Stimulated activated CD8-positive, alpha-beta memory T cell treated with anti-CD3 and anti-CD28 coated beads, Interleukin-7, amount 100 ng/mL, for 1 hour (primary cell): ENCODE data around the gene TRABD.
A peak's percentile ranks its signal among the peaks of the same experiment; 100 is the strongest.
"Not testable (repeated sequence)": the region's sequence is repeated elsewhere in the genome, so short reads cannot be mapped to it uniquely, and the experiment has no call there.

ENCODE experiments used
- DNase-seq, 2 donors: peaks; one replicate each; pipeline ENCODE4 v3.0.0-alpha.2; 2020; ENCODE audit warnings: low read depth in 2 of 2

The TRABD gene

GRCh38 chr22:50201191-50202129, 15.7 kb downstream of the TRABD start:
- no peak for DNase-seq

GRCh38 chr22:50202130-50202666, 16.5 kb downstream of the TRABD start:
- DNase-seq, result no peak

GRCh38 chr22:50203288-50203687, 17.6 kb downstream of the TRABD start:
- DNase-seq, result no peak

DNA sequence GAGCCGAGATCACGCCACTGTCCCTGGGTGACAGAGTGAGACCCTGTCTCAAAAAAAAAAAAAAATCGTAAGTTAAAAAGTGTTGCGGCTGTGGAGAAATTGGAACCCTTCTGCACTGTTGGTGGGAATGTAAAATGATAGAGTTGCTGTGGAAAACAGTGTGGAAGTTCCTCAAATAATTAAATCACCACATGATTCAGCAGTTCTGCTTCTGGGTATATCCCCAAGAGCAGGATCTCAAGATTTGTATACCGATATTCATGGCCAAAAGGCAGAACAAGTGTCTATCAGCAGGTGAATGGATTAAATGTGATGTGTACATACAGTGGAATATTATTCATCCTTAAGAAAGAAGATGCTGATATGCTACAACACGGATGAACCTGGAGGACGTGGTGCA, 18.9 kb downstream of the TRABD start:
- DNase-seq, result no peak

DNA sequence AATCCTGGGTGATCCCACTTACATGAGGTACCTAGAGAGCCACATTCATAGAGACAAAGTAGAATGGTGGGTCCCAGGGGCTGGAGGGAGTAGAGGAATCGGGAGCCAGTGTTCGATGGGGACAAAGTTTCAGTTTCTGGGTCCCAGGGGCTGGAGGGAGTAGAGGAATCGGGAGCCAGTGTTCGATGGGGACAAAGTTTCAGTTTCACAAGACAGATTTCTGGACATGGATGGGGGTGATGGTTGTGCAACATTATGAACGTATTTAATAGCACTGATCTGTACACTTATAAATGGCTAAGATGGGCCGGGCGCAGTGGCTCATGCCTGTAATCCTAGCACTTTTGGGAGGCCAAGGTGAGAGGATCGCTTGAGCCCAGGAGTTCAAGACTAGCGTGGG, 19.3 kb downstream of the TRABD start:
- DNase-seq, result not testable (repeated sequence)

GRCh38 chr22:50205781-50206569, 20.3 kb downstream of the TRABD start:
- DNase-seq, result no peak

DNA sequence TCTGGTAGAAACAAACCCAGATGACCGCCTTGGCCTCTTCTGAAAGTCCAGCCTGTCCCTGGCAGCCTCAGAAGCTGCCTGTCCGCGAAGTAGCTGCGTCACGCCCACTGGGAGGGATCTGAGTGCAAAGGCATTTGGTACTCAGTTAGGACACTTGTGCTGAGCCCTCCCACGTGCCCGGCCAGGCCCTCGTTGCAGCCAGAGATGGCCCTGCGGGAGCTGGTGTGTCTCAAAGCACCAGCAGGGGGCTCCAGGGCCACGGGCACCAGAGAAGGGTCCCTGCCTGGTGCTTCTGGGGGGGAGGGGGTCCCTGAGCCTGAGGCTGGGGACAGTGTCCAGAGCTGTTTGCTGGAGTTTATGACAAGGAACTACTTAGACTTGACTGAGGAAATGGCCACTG, 20.9 kb downstream of the TRABD start:
- no peak for DNase-seq

DNA sequence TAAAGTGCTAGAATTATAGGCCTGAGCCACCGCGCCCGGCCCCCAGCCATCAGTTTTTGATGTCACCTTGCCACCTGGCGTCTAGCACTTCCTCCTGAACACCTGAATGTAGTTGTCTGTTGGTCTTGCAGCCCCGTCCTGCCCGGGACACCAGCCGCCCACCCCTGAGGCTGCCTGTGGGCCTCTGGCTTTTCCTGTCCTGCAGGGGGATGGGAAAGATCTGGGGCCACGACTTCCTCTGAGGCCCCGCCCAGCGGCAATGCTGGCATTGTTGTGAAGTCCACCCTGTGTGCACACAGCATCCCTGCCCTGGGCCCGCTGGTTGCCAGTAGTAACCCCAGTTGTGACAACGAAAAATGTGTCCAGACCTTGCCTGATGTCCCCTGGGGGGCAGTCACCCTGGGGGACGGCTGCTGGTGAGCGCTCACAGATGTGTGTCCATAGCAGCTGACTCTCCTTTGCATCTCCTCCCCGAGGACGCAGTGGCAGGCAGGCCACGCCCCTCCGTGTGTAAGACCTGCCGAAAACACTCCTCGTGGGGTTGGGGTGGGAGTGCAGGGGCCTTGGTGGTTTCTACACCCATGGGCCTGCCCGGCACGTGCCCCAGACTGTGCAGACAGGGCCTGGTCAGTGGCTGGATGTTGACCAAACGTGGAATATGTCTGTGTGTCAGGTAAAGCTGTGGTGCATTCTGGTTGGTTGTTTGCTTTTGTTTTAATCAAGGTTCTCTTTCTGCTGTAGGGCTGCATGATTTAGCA, 21.8 kb downstream of the TRABD start:
- DNase-seq, result no peak

DNA sequence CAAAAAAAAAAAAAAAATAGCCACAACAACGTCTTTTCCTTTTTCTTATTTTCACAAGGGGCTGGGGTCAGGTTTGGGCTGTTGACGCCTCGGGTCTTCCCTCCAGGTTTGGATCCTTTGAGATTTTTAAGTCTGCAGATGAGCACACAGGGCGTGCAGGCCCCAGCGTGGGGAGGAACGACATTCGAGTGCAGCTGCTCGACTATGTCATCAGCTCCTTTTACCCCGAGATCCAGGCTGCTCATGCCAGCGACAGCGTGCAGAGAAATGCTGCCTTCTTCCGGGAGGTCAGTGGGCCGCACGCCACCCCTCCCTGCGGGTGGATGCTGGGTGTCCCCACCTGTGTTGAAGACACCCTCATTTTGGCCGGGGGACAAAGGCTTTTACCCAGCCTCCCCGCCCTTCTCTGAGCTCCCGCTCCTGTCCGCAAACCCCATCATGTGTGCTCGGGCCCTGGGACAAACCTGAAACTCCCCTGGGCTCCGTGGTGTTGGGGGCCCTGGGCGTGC, 22.8 kb downstream of the TRABD start:
- DNase-seq, result no peak

GRCh38 chr22:50208939-50209892, 23.5 kb downstream of the TRABD start:
- no peak for DNase-seq

DNA sequence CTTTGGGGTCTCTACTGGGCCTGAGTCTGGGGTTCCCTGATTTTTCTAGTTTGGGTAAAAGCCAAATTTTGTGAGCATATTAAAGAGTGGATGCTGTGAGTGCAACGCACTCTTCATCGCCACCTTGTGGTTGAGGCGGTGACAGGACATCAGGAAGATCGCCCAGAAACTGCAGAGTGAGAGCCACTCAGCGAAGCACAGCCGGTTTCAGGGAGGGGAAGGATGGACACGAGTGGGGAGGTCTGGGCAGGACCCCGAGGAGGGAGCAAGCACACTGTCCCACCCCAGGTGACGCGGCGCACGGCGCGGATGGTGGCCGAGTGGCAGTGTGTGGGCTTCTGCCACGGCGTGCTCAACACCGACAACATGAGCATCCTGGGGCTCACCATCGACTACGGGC, 24.2 kb downstream of the TRABD start:
- DNase-seq, result peak in 1 of 2 donors; percentile 50

DNA sequence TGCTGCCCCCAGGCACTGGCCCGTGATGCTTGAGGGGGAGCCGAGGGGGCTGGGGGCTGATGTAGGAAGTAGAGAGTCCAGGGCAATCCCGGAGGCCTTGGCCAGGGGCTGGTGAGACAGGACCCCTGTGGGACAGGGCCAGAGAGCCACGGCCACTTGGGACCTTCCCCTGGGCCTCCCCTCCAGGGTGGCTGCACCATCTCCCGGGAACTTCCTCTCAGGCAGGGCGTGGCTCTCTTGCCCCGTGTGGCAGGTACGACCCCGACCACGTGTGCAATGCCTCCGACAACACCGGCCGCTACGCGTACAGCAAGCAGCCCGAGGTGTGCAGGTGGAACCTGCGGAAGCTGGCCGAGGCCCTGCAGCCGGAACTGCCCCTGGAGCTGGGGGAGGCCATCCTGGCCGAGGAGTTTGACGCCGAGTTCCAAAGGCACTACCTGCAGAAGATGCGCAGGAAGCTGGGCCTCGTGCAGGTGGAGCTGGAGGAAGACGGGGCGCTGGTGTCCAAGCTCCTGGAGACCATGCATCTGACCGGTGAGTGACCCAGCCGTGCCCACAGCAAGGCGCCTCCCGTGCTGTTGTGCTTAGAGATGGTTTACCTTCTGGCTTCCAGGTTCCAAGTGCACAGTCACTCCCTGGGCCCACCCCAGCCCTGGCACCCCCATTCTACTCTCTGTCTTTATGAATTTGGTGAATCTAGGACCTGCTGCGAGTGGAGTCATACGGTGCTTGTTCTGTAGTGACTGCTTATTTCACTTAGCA, 24.8 kb downstream of the TRABD start:
- DNase-seq, result no peak

DNA sequence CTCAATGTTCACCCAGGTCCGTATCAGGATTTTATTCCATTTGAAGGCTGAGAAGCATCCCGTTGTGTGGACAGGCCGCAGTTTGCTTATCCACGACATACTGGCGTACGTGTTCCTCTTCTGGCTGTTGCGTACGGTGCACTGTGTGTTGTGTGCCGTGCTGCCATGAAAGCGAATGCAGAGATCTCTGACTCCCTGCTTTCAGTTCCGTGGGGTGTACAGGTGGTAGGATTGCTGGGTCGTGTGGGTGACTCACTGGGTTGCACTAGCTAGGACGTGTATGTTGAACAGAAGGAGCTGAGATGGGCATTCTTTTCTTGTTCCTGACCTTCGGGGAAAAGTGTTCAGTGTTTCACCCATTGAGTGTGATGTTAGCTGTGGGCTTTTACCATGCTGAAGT, 25.4 kb downstream of the TRABD start:
- no peak for DNase-seq

- DNase-seq, result no peak
Measured at GRCh38 chr22:50213263-50213662, 27.6 kb downstream of the TRABD start.

DNA sequence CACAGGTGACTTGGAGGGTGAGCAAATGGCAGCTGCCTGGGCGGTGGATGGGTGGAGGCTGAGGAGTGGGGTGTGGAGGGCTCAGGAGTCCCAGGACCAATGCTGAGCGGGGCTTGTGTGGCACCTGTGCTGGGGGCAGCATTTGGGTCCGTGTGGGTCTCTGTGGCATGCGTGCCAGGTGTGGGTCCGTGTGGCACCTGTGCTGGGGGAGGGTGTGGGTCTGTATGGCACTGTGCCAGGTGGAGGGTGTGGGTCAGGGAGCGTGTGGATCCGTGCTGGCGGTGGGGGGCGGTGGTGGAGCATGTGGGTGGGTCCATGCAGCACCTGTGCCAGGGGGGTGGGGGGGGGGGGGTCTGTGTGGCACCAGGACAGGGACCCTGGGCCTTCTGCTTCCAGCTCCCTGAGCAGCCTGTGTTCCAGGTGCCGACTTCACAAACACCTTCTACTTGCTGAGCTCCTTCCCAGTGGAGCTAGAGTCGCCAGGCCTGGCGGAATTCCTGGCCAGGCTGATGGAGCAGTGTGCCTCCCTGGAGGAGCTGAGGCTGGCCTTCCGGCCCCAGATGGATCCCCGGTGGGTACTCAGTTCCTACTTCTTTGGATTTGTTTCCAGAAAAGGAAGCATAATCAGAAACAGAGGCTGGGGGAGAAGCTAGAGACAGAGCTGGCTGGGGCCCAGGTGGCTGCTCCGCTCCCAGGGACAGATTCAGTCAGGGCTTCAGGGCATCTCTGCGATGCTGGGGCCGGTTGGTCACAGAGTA, 29.8 kb downstream of the TRABD start:
- no peak for DNase-seq

DNA sequence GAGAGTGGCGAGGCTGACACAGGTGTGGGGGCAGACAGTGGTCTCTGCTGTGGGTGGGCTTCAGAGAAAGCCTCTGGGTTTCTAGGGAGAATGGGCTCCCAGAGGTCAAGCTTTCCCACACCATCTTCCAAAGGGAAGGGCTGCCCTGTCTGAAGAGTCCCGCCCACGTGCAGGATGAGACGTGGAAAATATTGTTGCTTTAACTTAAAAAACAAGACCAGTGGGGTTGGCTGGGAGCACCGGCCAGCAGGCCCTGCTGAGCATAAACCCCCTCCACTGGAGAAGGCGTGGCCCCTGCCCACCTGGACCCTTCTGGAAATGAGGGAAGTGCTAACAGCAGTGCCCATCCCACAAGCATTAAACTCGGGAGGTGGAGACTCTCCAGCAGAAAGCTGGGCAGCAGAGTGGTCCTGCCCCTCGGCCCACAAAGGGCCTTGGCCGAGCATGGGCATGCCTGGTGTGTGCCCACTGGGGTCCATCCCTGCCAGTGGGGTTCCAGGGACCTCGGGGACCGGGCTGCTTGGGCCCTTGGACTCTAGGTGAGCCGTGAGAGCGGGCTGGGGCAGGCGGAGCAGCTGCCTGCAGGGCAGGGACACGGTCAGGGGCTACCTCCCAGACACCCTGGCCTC, 30.5 kb downstream of the TRABD start:
- DNase-seq, result no peak

DNA sequence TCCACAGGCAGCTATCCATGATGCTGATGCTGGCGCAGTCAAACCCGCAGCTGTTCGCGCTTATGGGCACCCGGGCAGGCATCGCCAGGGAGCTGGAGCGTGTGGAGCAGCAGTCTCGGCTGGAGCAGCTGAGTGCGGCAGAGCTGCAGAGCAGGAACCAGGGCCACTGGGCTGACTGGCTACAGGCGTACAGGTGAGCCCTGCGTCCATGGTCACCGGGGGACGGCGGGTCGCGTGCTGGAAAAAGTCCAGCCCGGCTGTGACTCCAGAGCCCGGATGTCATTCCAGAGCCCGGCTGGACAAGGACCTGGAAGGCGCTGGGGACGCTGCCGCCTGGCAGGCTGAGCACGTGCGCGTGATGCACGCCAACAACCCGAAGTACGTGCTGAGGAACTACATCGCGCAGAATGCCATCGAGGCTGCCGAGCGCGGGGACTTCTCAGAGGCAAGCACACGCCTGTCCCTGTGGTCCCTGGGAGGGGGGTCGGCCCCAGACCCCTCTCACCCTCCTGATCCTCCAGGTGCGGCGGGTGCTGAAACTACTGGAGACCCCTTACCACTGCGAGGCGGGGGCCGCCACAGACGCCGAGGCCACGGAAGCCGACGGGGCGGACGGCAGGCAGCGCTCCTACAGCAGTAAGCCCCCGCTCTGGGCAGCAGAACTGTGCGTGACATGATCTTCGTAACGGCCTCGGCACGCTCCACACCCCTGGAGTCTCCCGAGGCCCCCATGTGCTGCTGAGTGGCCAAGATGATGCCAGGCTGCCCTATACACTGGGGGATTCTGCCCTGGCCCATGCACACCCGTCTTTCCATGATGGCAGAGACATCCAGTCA, 31.2 kb downstream of the TRABD start:
- no peak for DNase-seq
